HUES48 (cell line): ENCODE data around the gene SV2A.
"Not testable (repeated sequence)": the region's sequence is repeated elsewhere in the genome, so short reads cannot be mapped to it uniquely, and the experiment has no call there.

Experiments used
- H3K27ac ChIP-seq: one replicate; pipeline ENCODE4 v1.7.0; 2013; ENCODE audit warnings: low read depth, low read length, inconsistent platforms
- H3K27me3 ChIP-seq: 2 replicates; pipeline ENCODE4 v1.6.1; 2013; ENCODE audit warnings: mild to moderate bottlenecking, low read length; ENCODE audit not compliant: control insufficient read depth, insufficient read depth
- H3K36me3 ChIP-seq: 2 replicates; pipeline ENCODE4 v1.6.1; 2013; ENCODE audit warnings: low read length; ENCODE audit not compliant: control insufficient read depth, insufficient read depth
- H3K4me1 ChIP-seq: 2 replicates; pipeline ENCODE4 v1.6.1; 2013; ENCODE audit warnings: mild to moderate bottlenecking, low read length; ENCODE audit not compliant: control insufficient read depth, insufficient read depth
- H3K4me3 ChIP-seq: 2 replicates; pipeline ENCODE4 v1.5.1; 2013; ENCODE audit warnings: mild to moderate bottlenecking, low read depth, low read length
- H3K9ac ChIP-seq: 2 replicates; pipeline ENCODE4 v1.6.1; 2013; ENCODE audit warnings: mild to moderate bottlenecking, low read depth, low read length, moderate library complexity
- H3K9me3 ChIP-seq: 2 replicates; pipeline ENCODE4 v1.6.1; 2013; ENCODE audit warnings: low read length; ENCODE audit not compliant: control insufficient read depth, insufficient read depth

Gene SV2A

GRCh38 chr1:149861497-149862054, 56.1 kb downstream of the SV2A start:
- H3K4me3 ChIP-seq, H3K36me3 ChIP-seq, H3K4me1 ChIP-seq: not testable (repeated sequence)

GRCh38 chr1:149860684-149861496, 56.8 kb downstream of the SV2A start:
- H3K27ac ChIP-seq, H3K4me3 ChIP-seq, H3K4me1 ChIP-seq, H3K9me3 ChIP-seq, H3K27me3 ChIP-seq, H3K9ac ChIP-seq, H3K36me3 ChIP-seq: not testable (repeated sequence)

More at GRCh38 chr1:149861497-149862054, 56.1 kb downstream of the SV2A start:
- not testable (repeated sequence) for H3K9me3 ChIP-seq, H3K27ac ChIP-seq, H3K9ac ChIP-seq, H3K27me3 ChIP-seq

- not testable (repeated sequence) for H3K27me3 ChIP-seq, H3K36me3 ChIP-seq, H3K4me3 ChIP-seq, H3K9ac ChIP-seq, H3K4me1 ChIP-seq, H3K9me3 ChIP-seq, H3K27ac ChIP-seq
Observed at GRCh38 chr1:149860271-149860670, 57.4 kb downstream of the SV2A start.
